ENCODE results near the gene TBC1D14.

The TBC1D14 gene

GRCh38 chr4:6885953-6886557 is 23.6 kb upstream of the TBC1D14 start:
- TF ChIP-seq CTCF (IDR thresholded peaks at IDR 0.05; ENCODE audit: low read length, missing control alignments) = peak; percentile 29
- DNase-seq (ENCODE audit: low read depth) = peak; percentile 52
- no peak overlapping the region for H3K4me3 ChIP-seq (replicated peaks; ENCODE audit: low read depth, low read length)

- no peak for DNase-seq (ENCODE audit: low read depth)
- no peak for TF ChIP-seq CTCF (IDR thresholded peaks at IDR 0.05; ENCODE audit: low read length, missing control alignments)
- no peak overlapping the region for H3K4me3 ChIP-seq (replicated peaks; ENCODE audit: low read depth, low read length)
Observed at GRCh38 chr4:6886886-6887285, 22.7 kb upstream of the TBC1D14 start.

- DNase-seq (ENCODE audit: low read depth) = no peak
- no peak for TF ChIP-seq CTCF (IDR thresholded peaks at IDR 0.05; ENCODE audit: low read length, missing control alignments)
- H3K4me3 ChIP-seq (replicated peaks; ENCODE audit: low read depth, low read length) = no peak overlapping the region
Observed at GRCh38 chr4:6887591-6888371, 21.8 kb upstream of the TBC1D14 start.

- H3K4me3 ChIP-seq (replicated peaks; ENCODE audit: low read depth, low read length) = no peak overlapping the region
- no peak for DNase-seq (ENCODE audit: low read depth)
- no peak for TF ChIP-seq CTCF (IDR thresholded peaks at IDR 0.05; ENCODE audit: low read length, missing control alignments)
Observed at GRCh38 chr4:6888506-6889071, 21.0 kb upstream of the TBC1D14 start.

GRCh38 chr4:6889101-6889735 is 20.4 kb upstream of the TBC1D14 start:
- no peak for DNase-seq (ENCODE audit: low read depth)
- TF ChIP-seq CTCF (IDR thresholded peaks at IDR 0.05; ENCODE audit: low read length, missing control alignments) = no peak
- H3K4me3 ChIP-seq (replicated peaks; ENCODE audit: low read depth, low read length) = no peak overlapping the region

- no peak for DNase-seq (ENCODE audit: low read depth)
- TF ChIP-seq CTCF (IDR thresholded peaks at IDR 0.05; ENCODE audit: low read length, missing control alignments) = no peak
- H3K4me3 ChIP-seq (replicated peaks; ENCODE audit: low read depth, low read length) = no peak overlapping the region
Observed at GRCh38 chr4:6889736-6890324, 19.8 kb upstream of the TBC1D14 start.

Measured in fibroblast of pulmonary artery (primary cell).